Measurements from ENCODE around the gene ATG101.

DNA sequence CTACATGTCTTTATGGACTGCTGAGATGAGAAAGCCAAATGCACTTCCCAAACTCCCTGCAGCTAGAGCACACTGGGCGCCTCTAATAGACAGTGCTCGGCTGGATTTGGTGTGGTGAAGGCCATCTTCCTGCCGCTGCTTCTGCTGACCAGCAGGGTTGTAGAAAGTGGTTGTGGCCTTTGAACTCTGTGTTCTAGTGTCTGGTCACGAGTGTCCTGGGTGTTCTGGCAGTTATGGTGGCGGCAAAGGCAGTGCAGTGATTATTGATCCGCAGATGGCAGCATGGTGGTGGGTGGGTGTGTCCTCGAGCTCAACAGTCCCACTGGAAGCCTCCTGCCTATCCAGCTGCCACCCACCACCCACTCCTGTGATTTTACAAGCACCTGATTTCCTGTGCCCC is 53.1 kb downstream of the ATG101 start:
- no peak for TF ChIP-seq POLR2A (IDR thresholded peaks at IDR 0.05)
- TF ChIP-seq, protein P1, sequence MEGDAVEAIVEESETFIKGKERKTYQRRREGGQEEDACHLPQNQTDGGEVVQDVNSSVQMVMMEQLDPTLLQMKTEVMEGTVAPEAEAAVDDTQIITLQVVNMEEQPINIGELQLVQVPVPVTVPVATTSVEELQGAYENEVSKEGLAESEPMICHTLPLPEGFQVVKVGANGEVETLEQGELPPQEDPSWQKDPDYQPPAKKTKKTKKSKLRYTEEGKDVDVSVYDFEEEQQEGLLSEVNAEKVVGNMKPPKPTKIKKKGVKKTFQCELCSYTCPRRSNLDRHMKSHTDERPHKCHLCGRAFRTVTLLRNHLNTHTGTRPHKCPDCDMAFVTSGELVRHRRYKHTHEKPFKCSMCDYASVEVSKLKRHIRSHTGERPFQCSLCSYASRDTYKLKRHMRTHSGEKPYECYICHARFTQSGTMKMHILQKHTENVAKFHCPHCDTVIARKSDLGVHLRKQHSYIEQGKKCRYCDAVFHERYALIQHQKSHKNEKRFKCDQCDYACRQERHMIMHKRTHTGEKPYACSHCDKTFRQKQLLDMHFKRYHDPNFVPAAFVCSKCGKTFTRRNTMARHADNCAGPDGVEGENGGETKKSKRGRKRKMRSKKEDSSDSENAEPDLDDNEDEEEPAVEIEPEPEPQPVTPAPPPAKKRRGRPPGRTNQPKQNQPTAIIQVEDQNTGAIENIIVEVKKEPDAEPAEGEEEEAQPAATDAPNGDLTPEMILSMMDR (IDR thresholded peaks at IDR 0.05) = no peak
- no peak for TF ChIP-seq POLR2AphosphoS5 (IDR thresholded peaks at IDR 0.05; ENCODE audit: insufficient read depth in 1 of 2, low read depth in 1 of 2)

Measured in vagina (tissue), 2 donors.